Activated CD4-positive, alpha-beta memory T cell treated with anti-CD3 and anti-CD28 coated beads for 36 hours (primary cell): Measurements from ENCODE around the gene ADGRV1. TPM values are rescaled to one million over a fixed set of nuclear protein-coding genes. Genes with fewer than 3 reads are reported as not detected.

Source experiments
- CTCF ChIA-PET: fragments of 350-600 bp; sonication (Branson Sonifier 250); formaldehyde crosslinking; loops from one replicate; lab custom pipeline; 2021; ENCODE audit warnings: antibody characterized with exemption, inconsistent platforms; lab: Charles Lee
- POLR2A ChIA-PET: fragments of 350-600 bp; sonication (Branson Sonifier 250); formaldehyde crosslinking; loops from one replicate; lab custom pipeline; 2021; ENCODE audit warnings: antibody characterized with exemption; lab: Charles Lee
- DNase-seq: peaks from one replicate; pipeline ENCODE4 v3.0.0-alpha.2; 2020
- H3K27ac Mint-ChIP-seq: one replicate; pipeline ENCODE4 v1.8.0; 2021; ENCODE audit warnings: mixed read lengths
- H3K27me3 Mint-ChIP-seq: one replicate; pipeline ENCODE4 v1.8.0; 2021; ENCODE audit warnings: mixed read lengths
- H3K36me3 Mint-ChIP-seq: one replicate; pipeline ENCODE4 v1.8.0; 2021; ENCODE audit warnings: mixed read lengths
- H3K4me1 Mint-ChIP-seq: one replicate; pipeline ENCODE4 v1.8.0; 2021; ENCODE audit warnings: low read depth, mixed read lengths
- H3K4me3 Mint-ChIP-seq: one replicate; pipeline ENCODE4 v1.8.0; 2021; ENCODE audit warnings: mild to moderate bottlenecking, mixed read lengths
- H3K9me3 Mint-ChIP-seq: one replicate; pipeline ENCODE4 v1.8.0; 2021; ENCODE audit warnings: mixed read lengths
- intact Hi-C: fragments of 100-400 bp; cut with micrococcal nuclease; formaldehyde crosslinking; loops from one replicate; pipeline ENCODE4 v1.15.1; 2023
- total RNA-seq, 2 experiments: library from RNA; stranded (reverse); gene quantifications; one replicate each; pipeline ENCODE4 v1.2.3, GENCODE V29; 2021

ADGRV1 gene
- total RNA-seq, 2 experiments from 2014 or later = 0.05 TPM; not detected in 1

DNA sequence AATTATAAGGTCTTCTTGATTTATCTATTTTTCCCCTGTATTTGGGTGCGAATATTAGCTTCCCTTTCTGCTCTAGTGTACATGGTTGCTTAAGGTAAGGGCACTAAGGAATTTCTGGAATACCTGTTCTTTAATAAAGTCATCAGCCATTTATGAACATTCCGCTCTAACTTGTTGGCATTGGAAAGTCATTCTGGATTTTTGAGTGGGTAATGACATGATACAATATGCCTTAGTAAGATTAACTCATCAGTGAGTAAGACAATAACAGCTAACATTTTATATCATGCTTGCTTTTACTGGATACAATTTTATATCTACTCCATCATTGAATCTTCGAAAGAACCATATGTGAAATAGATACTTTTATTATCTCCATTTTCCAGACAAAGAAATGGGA, 628.4 kb downstream of the ADGRV1 start:
- POLR2A ChIA-PET = interaction anchor here (0.6 kb wide), 1 partner anchor 92 kb away, joined by 3 read pairs; no protein-coding TSS in a partner anchor
- CTCF ChIA-PET = interaction anchor here (1.7 kb wide), 1 partner anchor 198 kb away, joined by 5 read pairs; no protein-coding TSS in a partner anchor
- H3K27me3 Mint-ChIP-seq = peaks cover 19% of the 10 kb centered on the region
- peaks cover 5% of the 10 kb centered on the region for H3K4me1 Mint-ChIP-seq
- no peaks in the 10 kb centered on the region for H3K36me3 Mint-ChIP-seq
- no peaks in the 10 kb centered on the region for H3K9me3 Mint-ChIP-seq
- no peak overlapping the region for H3K4me3 Mint-ChIP-seq
- intact Hi-C loops = no loop called here
- DNase-seq = no peak
- no peak overlapping the region for H3K27ac Mint-ChIP-seq

- Mint-ChIP-seq H3K9me3 (no peaks in the 10 kb centered on the region), H3K27me3 (peaks cover 19% of the 10 kb centered on the region), H3K36me3 (no peaks in the 10 kb centered on the region), H3K4me3 (no peak overlapping the region), H3K27ac (no peak overlapping the region), H3K4me1 (peaks cover 2% of the 10 kb centered on the region)
- ChIA-PET CTCF (interaction anchor here (0.6 to 1.4 kb wide), 2 partner anchors 30 to 419 kb away, joined by 3 read pairs; no protein-coding TSS in a partner anchor), POLR2A (no interaction called here)
- intact Hi-C loops = no loop called here
- no peak for DNase-seq
These were observed 630.2 kb downstream of the ADGRV1 start for GRCh38 chr5:91188755-91189154.

- CTCF ChIA-PET = interaction anchor here (1.4 kb wide), 1 partner anchor 29 kb away, joined by 3 read pairs; no protein-coding TSS in a partner anchor
- Mint-ChIP-seq H3K27ac (no peak overlapping the region), H3K4me1 (no peaks in the 10 kb centered on the region), H3K4me3 (no peak overlapping the region), H3K27me3 (peaks cover 19% of the 10 kb centered on the region), H3K36me3 (no peaks in the 10 kb centered on the region), H3K9me3 (no peaks in the 10 kb centered on the region)
- POLR2A ChIA-PET = no interaction called here
- intact Hi-C loops = no loop called here
- DNase-seq = no peak
These were observed 631.1 kb downstream of the ADGRV1 start for GRCh38 chr5:91189480-91190313.

- POLR2A ChIA-PET = no interaction called here
- Mint-ChIP-seq H3K4me1 (no peaks in the 10 kb centered on the region), H3K36me3 (no peaks in the 10 kb centered on the region), H3K4me3 (no peak overlapping the region), H3K27ac (no peak overlapping the region), H3K9me3 (no peaks in the 10 kb centered on the region), H3K27me3 (peaks cover 19% of the 10 kb centered on the region)
- CTCF ChIA-PET = interaction anchor here (3.1 kb wide), 1 partner anchor 195 kb away, joined by 9 read pairs; no protein-coding TSS in a partner anchor
- DNase-seq = no peak
- intact Hi-C loops = no loop called here
These were observed 631.7 kb downstream of the ADGRV1 start for GRCh38 chr5:91190314-91190690.

DNA sequence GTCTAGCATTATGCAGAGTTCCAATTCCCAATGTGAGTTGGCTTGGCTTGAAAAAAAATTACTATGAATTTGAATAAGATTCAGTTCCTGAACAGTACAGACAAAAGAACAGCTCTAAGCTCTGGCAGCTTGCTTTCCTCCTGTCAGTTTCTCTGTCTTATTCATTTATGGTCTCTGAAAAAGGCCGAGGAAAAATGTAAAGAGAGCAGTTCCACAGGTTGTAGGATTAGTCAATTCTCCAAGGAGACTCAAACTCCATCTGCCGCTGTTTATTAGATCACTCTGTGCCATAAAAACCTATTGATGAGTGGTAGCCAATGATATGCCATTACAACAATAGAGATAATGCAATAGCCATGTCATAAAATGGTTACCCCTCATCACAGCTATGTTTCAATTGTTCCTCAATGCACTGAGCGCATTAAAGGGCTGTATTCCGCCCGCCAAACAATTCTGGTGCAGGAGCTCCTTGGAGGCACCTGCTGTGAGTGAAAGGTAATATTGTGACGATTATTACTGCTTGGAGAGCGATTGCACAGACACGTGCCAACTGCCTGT, 636.3 kb downstream of the ADGRV1 start:
- Mint-ChIP-seq H3K4me3 (no peak overlapping the region), H3K4me1 (no peaks in the 10 kb centered on the region), H3K9me3 (no peaks in the 10 kb centered on the region), H3K27me3 (peaks cover 9% of the 10 kb centered on the region), H3K36me3 (no peaks in the 10 kb centered on the region), H3K27ac (no peak overlapping the region)
- intact Hi-C loops = no loop called here
- CTCF ChIA-PET = interaction anchor here (1.1 to 1.4 kb wide), 3 partner anchors 12 to 225 kb away, joined by 3 to 4 read pairs (median 4); no protein-coding TSS in a partner anchor
- no peak for DNase-seq
- POLR2A ChIA-PET = no interaction called here

DNA sequence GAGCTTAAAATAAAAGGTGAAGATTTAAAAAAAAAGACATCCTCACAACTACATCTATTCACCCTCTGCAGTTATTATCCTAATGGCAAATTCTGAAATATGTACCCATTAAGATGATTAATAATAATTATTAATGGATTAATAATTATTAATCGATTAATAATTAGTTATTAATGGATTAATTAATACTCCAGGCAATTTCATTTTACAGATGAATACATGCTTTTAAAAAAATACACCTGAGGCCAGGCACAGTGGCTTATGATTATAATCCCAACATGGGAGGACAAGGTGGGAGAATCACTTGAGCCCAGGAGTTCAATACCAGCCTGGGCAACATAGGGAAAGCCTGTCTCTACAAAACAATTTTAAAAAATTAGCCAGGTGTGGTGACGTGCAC, 642.1 kb downstream of the ADGRV1 start:
- DNase-seq = no peak
- CTCF ChIA-PET = no interaction called here
- H3K4me3 Mint-ChIP-seq = no peak overlapping the region
- peaks cover 10% of the 10 kb centered on the region for H3K27me3 Mint-ChIP-seq
- H3K9me3 Mint-ChIP-seq = no peaks in the 10 kb centered on the region
- POLR2A ChIA-PET = no interaction called here
- H3K27ac Mint-ChIP-seq = no peak overlapping the region
- H3K36me3 Mint-ChIP-seq = no peaks in the 10 kb centered on the region
- intact Hi-C loops = no loop called here
- no peaks in the 10 kb centered on the region for H3K4me1 Mint-ChIP-seq

DNA sequence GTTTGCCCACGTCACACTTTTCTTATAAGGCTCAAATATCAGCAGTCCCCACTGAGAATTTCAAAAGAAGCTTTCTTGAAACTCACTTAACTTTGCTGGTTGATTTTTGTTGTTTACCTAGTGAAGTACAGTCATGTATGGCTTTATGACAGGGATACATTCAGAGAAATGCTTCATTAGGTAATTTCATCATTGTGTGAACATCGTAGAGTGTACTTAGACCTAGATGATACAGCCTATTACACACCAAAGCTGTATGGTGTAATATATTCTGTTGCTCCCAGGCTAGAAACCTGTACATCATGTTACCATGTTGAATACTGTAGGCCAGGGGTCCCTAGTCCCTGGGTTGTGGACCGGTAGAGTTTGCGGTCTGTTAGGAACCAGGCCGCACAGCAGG, 647.5 kb downstream of the ADGRV1 start:
- intact Hi-C loops = no loop called here
- Mint-ChIP-seq H3K36me3 (no peaks in the 10 kb centered on the region), H3K27me3 (peaks cover 2% of the 10 kb centered on the region), H3K27ac (no peak overlapping the region), H3K4me3 (no peak overlapping the region), H3K9me3 (no peaks in the 10 kb centered on the region), H3K4me1 (no peaks in the 10 kb centered on the region)
- DNase-seq = no peak
- ChIA-PET CTCF (interaction anchor here (0.8 kb wide), 1 partner anchor 14 kb away, joined by 3 read pairs; no protein-coding TSS in a partner anchor), POLR2A (no interaction called here)

DNA sequence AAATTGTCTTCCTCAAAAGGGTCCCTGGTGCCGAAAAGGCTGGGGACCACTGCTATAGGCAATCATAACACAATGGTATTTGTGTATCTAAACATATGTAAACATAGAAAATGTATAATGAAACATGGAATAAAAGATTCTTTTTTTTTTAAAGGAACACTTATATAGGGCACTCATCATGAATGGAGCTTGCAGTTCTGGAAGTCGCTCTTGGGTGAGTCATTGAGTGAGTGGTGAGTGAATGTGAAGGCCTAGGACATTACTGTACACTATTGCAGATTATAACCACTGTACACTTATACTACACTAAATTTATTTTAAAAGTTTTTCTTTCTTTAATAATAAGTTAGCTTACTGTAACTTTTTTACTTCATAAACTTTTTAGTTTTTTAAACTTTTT, 648.1 kb downstream of the ADGRV1 start:
- Mint-ChIP-seq H3K27ac (no peak overlapping the region), H3K4me3 (no peak overlapping the region), H3K4me1 (no peaks in the 10 kb centered on the region), H3K36me3 (no peaks in the 10 kb centered on the region), H3K9me3 (no peaks in the 10 kb centered on the region), H3K27me3 (peaks cover 2% of the 10 kb centered on the region)
- no peak for DNase-seq
- intact Hi-C loops = no loop called here
- ChIA-PET POLR2A (no interaction called here), CTCF (interaction anchor here (0.8 to 1.0 kb wide), 2 partner anchors 13 to 213 kb away, joined by 3 read pairs; no protein-coding TSS in a partner anchor)

DNA sequence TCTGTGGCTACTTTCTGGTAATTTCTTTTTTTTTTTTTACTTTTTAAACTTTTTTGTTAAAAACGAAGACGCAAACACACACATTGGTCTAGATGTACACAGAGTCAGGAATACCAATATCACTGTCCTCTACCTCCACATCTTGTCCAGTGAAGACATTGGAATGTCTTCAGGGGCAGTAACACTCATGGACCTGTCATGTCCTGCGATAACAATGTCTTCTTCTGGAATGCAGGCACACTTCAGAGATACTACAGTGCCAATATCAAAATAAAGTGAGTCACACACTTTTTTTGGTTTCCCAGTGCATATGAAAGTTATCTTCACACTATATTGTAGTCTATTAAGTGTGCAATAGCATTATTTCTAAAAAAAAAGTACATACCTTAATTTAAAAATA, 648.7 kb downstream of the ADGRV1 start:
- Mint-ChIP-seq H3K4me3 (no peak overlapping the region), H3K4me1 (no peaks in the 10 kb centered on the region), H3K9me3 (no peaks in the 10 kb centered on the region), H3K36me3 (no peaks in the 10 kb centered on the region), H3K27me3 (peaks cover 2% of the 10 kb centered on the region), H3K27ac (no peak overlapping the region)
- ChIA-PET CTCF (interaction anchor here (0.8 to 1.0 kb wide), 2 partner anchors 13 to 212 kb away, joined by 3 read pairs; no protein-coding TSS in a partner anchor), POLR2A (no interaction called here)
- DNase-seq = no peak
- intact Hi-C loops = no loop called here

- peaks cover 4% of the 10 kb centered on the region for H3K27me3 Mint-ChIP-seq
- ChIA-PET CTCF (interaction anchor here (1.2 kb wide), 1 partner anchor 8 kb away, joined by 6 read pairs; no protein-coding TSS in a partner anchor), POLR2A (no interaction called here)
- no peak overlapping the region for H3K4me3 Mint-ChIP-seq
- intact Hi-C loops = no loop called here
- no peaks in the 10 kb centered on the region for H3K36me3 Mint-ChIP-seq
- no peak for DNase-seq
- H3K9me3 Mint-ChIP-seq = no peaks in the 10 kb centered on the region
- no peak overlapping the region for H3K27ac Mint-ChIP-seq
- H3K4me1 Mint-ChIP-seq = no peaks in the 10 kb centered on the region
These were observed 653.6 kb downstream of the ADGRV1 start for GRCh38 chr5:91211997-91212713.

GRCh38 chr5:91212714-91213092, 654.1 kb downstream of the ADGRV1 start:
- POLR2A ChIA-PET = no interaction called here
- Mint-ChIP-seq H3K27ac (no peak overlapping the region), H3K4me3 (no peak overlapping the region), H3K4me1 (no peaks in the 10 kb centered on the region), H3K27me3 (peaks cover 4% of the 10 kb centered on the region), H3K36me3 (no peaks in the 10 kb centered on the region), H3K9me3 (no peaks in the 10 kb centered on the region)
- CTCF ChIA-PET = no interaction called here
- no peak for DNase-seq
- intact Hi-C loops = no loop called here
